Activated naive CD4-positive, alpha-beta T cell treated with anti-CD3 and anti-CD28 coated beads for 36 hours (primary cell): ENCODE data around the gene MARK3. TPM values are rescaled to one million over a fixed set of nuclear protein-coding genes. Genes with fewer than 3 reads are reported as not detected.
"Not testable (repeated sequence)": the region's sequence is repeated elsewhere in the genome, so short reads cannot be mapped to it uniquely, and the experiment has no call there.

Source experiments
- CTCF ChIA-PET: fragments of 350-600 bp; sonication (Branson Sonifier 250); formaldehyde crosslinking; loops from one replicate; lab custom pipeline; 2021; ENCODE audit warnings: antibody characterized with exemption; lab: Charles Lee
- DNase-seq: peaks from one replicate; pipeline ENCODE4 v3.0.0-alpha.2; 2020
- H3K27ac Mint-ChIP-seq: one replicate; pipeline ENCODE4 v1.8.0; 2021; ENCODE audit warnings: mild to moderate bottlenecking, mixed read lengths
- H3K27me3 Mint-ChIP-seq: one replicate; pipeline ENCODE4 v1.8.0; 2021; ENCODE audit warnings: low read depth, mixed read lengths
- H3K36me3 Mint-ChIP-seq: one replicate; pipeline ENCODE4 v1.8.0; 2021; ENCODE audit warnings: low read depth, mixed read lengths
- H3K4me1 Mint-ChIP-seq: one replicate; pipeline ENCODE4 v1.8.0; 2021; ENCODE audit warnings: low read depth, mixed read lengths
- H3K4me3 Mint-ChIP-seq: one replicate; pipeline ENCODE4 v1.8.0; 2021; ENCODE audit warnings: mild to moderate bottlenecking, moderate library complexity, mixed read lengths
- H3K9me3 Mint-ChIP-seq: one replicate; pipeline ENCODE4 v1.8.0; 2021; ENCODE audit warnings: mixed read lengths
- intact Hi-C: fragments of 100-400 bp; cut with micrococcal nuclease; formaldehyde crosslinking; loops from one replicate; pipeline ENCODE4 v1.15.1; 2023
- total RNA-seq, 2 experiments: library from RNA; stranded (reverse); gene quantifications; one replicate each; pipeline ENCODE4 v1.2.3, GENCODE V29; 2021

Gene MARK3
- total RNA-seq, 2 experiments from 2014 or later, result 62.2 to 64.7 TPM

DNA sequence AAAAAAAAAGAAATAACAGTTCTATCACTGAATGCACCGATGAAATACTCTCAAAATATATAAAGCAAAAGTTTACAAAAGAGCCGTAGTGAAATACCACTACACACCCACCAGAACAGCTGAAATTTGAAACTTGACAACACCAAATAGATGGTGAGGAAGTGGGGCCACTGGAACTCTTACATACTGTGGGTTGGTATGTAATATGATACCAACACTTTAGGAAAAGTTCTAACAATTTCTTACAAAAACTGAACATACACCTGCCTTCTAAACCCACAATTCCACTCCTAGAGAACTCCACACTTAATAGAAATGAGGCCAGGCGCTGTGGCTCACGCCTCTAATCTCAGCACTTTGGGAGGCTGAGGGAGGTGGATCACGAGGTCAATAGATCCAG is 37.1 kb upstream of the MARK3 start:
- H3K4me1 Mint-ChIP-seq, result no peaks in the 10 kb centered on the region
- intact Hi-C loops, result no loop called here
- H3K4me3 Mint-ChIP-seq, result no peak overlapping the region
- DNase-seq, result no peak
- CTCF ChIA-PET, result no interaction called here
- H3K27ac Mint-ChIP-seq, result no peak overlapping the region
- H3K27me3 Mint-ChIP-seq, result no peaks in the 10 kb centered on the region
- H3K9me3 Mint-ChIP-seq, result no peaks in the 10 kb centered on the region
- H3K36me3 Mint-ChIP-seq, result peaks cover 16% of the 10 kb centered on the region

DNA sequence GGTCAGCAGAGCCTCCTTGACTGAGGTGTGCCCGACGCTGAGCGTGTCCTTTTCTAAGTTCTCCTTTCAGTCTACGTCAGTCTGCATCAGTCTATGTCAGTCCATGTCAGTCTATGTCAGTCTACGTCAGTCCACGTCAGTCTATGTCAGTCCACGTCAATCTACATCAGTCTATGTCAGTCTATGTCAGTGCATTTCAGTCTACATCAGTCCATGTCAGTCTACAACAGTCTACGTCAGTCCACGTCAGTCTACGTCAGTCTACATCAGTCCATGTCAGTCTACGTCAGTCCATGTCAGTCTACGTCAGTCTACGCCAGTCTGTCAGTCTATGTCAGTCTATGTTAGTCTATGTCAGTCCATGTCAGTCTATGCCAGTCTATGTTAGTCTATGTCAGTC is 35.2 kb upstream of the MARK3 start:
- CTCF ChIA-PET, result no interaction called here
- no peaks in the 10 kb centered on the region for H3K9me3 Mint-ChIP-seq
- H3K27me3 Mint-ChIP-seq, result peaks cover 2% of the 10 kb centered on the region
- no peak overlapping the region for H3K4me3 Mint-ChIP-seq
- no peak overlapping the region for H3K27ac Mint-ChIP-seq
- peaks cover 2% of the 10 kb centered on the region for H3K36me3 Mint-ChIP-seq
- DNase-seq, result no peak
- no peaks in the 10 kb centered on the region for H3K4me1 Mint-ChIP-seq
- intact Hi-C loops, result no loop called here

DNA sequence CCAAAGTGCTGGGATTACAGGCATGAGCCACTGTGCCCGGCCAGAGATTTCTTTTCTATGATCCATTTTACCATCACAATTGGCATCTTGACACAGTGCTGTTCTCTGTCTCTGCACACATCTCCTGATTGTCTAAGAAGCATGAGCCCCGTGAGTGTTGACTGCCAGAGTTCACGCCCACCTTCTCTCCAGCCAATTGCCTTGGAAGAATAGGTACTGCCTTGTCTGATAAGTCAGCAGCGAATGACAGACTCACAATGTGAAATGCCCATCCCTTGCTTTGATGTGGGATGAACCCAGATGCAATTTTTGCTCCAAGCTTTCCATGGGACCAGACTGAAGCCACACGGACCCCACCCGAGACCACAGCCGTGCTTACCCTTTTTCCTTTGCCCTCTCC is 31.9 kb upstream of the MARK3 start:
- peaks cover 3% of the 10 kb centered on the region for H3K4me1 Mint-ChIP-seq
- H3K36me3 Mint-ChIP-seq, result no peaks in the 10 kb centered on the region
- H3K9me3 Mint-ChIP-seq, result no peaks in the 10 kb centered on the region
- DNase-seq, result no peak
- intact Hi-C loops, result no loop called here
- CTCF ChIA-PET, result no interaction called here
- no peak overlapping the region for H3K27ac Mint-ChIP-seq
- H3K27me3 Mint-ChIP-seq, result peaks cover 8% of the 10 kb centered on the region
- no peak overlapping the region for H3K4me3 Mint-ChIP-seq

DNA sequence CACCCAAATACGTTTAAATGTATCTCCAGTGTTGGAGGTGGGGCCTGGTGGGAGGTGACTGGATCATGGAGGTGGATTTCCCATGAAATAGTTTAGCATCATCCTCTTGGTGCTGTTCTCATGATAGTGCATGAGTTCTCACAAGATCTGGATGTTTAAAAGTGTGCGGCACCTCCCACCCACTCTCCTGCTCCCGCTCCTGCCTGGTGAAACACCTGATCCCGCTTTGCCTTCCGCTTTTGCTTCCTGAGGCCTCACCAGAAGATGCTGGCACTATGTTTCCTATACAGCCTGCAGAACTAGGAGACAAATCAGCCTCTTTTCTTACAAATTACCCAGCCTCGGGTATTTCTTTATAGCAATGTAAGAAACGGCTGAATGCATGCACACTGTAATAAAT is 31.1 kb upstream of the MARK3 start:
- intact Hi-C loops, result no loop called here
- CTCF ChIA-PET, result interaction anchor here (0.6 to 1.4 kb wide), 3 partner anchors 9 to 50 kb away, joined by 3 read pairs; no protein-coding TSS in a partner anchor
- H3K9me3 Mint-ChIP-seq, result no peaks in the 10 kb centered on the region
- peaks cover 8% of the 10 kb centered on the region for H3K27me3 Mint-ChIP-seq
- peaks cover 3% of the 10 kb centered on the region for H3K4me1 Mint-ChIP-seq
- no peaks in the 10 kb centered on the region for H3K36me3 Mint-ChIP-seq
- H3K4me3 Mint-ChIP-seq, result no peak overlapping the region
- DNase-seq, result no peak
- no peak overlapping the region for H3K27ac Mint-ChIP-seq

DNA sequence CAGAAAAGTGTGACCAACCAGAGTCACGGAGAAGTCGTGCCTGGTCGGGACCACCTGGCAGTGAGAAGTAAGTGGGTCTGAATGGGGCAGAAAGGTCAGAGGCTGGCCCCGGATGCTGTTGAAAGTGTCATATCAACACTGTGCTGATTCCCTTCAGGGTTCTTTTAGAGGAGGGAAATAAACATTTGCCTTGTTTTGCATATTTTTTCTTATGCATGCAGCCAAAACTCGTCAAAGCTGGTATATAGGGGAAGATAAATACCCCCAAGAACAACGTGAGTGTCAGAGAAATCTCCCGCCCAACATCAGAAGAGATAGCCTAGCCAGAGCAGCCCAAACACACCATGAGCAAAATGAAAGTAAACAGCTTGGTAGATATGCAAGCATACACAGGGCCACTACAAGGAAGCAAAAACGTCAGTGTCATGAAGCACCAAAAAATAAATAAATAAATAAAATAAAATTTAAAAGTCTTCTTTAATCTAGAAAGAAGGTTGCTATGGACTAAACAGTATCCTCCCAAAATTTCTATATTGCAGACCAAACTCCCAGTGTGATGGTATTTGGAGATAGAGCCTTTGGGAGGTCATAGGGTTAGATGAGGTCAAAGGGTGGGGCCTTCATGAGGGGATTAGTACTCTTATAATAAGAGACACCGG is 29.1 kb upstream of the MARK3 start:
- intact Hi-C loops, result no loop called here
- CTCF ChIA-PET, result no interaction called here
- peaks cover 3% of the 10 kb centered on the region for H3K4me1 Mint-ChIP-seq
- DNase-seq, result no peak
- no peaks in the 10 kb centered on the region for H3K9me3 Mint-ChIP-seq
- H3K27ac Mint-ChIP-seq, result no peak overlapping the region
- no peak overlapping the region for H3K4me3 Mint-ChIP-seq
- no peaks in the 10 kb centered on the region for H3K36me3 Mint-ChIP-seq
- peaks cover 12% of the 10 kb centered on the region for H3K27me3 Mint-ChIP-seq

DNA sequence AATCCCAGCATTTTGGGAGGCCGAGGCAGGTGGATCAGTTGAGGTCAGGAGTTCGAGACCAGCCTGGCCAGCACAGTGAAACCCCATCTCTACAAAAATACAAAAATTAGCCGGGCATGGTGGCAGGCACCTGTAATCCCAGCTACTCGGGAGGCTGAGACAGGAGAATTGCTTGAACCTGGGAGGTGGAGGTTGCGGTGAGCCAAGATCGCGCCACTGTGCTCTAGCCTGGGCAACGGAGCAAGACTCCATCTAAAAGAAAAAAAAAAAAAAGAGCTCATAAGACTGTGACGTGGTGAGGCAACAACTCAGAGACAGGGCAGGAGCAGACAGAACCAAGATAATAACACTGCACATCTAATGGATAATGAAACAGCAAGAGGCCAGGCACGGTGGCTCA is 27.7 kb upstream of the MARK3 start:
- H3K4me1 Mint-ChIP-seq, H3K36me3 Mint-ChIP-seq, H3K4me3 Mint-ChIP-seq, H3K27ac Mint-ChIP-seq, DNase-seq, intact Hi-C loops, H3K9me3 Mint-ChIP-seq: not testable (repeated sequence)
- CTCF ChIA-PET, result interaction anchor here (0.7 to 1.3 kb wide), 2 partner anchors 36 to 253 kb away, joined by 3 read pairs; no protein-coding TSS in a partner anchor
- H3K27me3 Mint-ChIP-seq, result peaks cover 12% of the 10 kb centered on the region

DNA sequence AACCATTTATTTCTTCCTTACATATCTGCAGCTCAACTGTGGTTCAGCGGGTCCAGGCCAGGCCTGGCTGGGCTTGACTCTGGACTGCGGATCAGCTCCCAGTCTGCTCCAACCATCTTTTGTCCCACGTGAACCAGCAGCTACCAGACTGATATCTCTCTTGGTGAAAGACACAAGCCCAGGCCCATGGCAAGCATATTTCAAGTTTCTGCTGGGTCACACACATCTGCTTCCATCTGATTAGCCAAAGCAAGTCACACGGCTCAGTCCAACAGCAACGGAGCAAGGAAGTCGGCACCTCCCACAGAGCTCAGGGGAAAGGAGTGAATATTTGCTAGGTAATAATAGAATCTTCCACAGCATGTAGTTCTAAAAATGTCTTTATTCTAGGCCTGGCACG is 24.7 kb upstream of the MARK3 start:
- Mint-ChIP-seq H3K36me3 (peaks cover 10% of the 10 kb centered on the region), H3K4me3 (no peak overlapping the region), H3K27ac (peak overlapping the region; percentile 46), H3K4me1 (peaks cover 7% of the 10 kb centered on the region), H3K27me3 (peaks cover 10% of the 10 kb centered on the region), H3K9me3 (peaks cover 20% of the 10 kb centered on the region)
- intact Hi-C loops, result no loop called here
- DNase-seq, result no peak
- CTCF ChIA-PET, result interaction anchor here (0.8 kb wide), 1 partner anchor 255 kb away, joined by 3 read pairs; no protein-coding TSS in a partner anchor

DNA sequence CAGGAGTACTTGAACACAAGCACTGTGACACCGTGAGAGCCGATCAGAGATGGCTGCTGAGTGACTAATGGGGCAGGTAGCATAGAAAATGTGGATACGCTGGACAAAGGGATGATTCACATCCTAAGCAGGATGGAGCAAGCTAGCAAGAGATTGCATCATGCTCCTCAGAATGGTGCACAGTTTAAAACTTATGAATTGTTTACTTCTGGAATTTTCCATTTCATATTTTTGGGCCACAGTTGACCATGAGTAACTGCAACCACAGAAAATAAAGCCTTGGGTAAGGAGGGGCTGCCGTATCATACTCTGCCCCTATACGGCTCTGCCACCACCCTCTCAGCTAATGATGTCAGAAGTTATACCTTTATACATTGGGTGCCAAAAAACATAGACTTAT is 23.3 kb upstream of the MARK3 start:
- Mint-ChIP-seq H3K27ac (peak overlapping the region; percentile 71), H3K4me1 (peaks cover 7% of the 10 kb centered on the region), H3K9me3 (peaks cover 20% of the 10 kb centered on the region), H3K4me3 (no peak overlapping the region), H3K27me3 (peaks cover 9% of the 10 kb centered on the region), H3K36me3 (peaks cover 10% of the 10 kb centered on the region)
- DNase-seq, result peak; percentile 49
- CTCF ChIA-PET, result interaction anchor here (1.6 kb wide), 1 partner anchor 28 kb away, joined by 5 read pairs; no protein-coding TSS in a partner anchor
- intact Hi-C loops, result no loop called here

DNA sequence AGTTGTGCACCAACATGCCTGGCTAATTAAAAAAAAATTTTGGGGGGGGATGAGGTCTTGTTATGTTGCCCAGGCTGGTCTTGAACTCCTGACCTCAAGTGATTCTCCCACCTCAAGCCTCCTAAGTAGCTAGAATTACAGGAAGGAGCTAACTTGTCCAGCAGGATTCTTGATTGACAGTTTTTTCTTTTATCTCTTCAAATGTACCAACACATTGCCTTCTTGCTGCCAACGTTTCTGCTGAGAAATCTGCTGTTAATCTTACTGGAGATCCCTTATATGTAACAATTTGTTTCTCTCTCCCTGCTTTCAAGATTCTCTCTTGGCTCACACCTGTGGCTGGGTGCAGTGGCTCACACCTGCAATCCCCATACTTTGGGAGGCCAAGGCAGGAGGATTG is 22.4 kb upstream of the MARK3 start:
- Mint-ChIP-seq H3K4me3 (no peak overlapping the region), H3K4me1 (peaks cover 5% of the 10 kb centered on the region), H3K36me3 (peaks cover 10% of the 10 kb centered on the region), H3K27me3 (peaks cover 4% of the 10 kb centered on the region), H3K27ac (no peak overlapping the region), H3K9me3 (peaks cover 20% of the 10 kb centered on the region)
- intact Hi-C loops, result no loop called here
- DNase-seq, result no peak
- CTCF ChIA-PET, result interaction anchor here (1.6 kb wide), 1 partner anchor 28 kb away, joined by 5 read pairs; no protein-coding TSS in a partner anchor

DNA sequence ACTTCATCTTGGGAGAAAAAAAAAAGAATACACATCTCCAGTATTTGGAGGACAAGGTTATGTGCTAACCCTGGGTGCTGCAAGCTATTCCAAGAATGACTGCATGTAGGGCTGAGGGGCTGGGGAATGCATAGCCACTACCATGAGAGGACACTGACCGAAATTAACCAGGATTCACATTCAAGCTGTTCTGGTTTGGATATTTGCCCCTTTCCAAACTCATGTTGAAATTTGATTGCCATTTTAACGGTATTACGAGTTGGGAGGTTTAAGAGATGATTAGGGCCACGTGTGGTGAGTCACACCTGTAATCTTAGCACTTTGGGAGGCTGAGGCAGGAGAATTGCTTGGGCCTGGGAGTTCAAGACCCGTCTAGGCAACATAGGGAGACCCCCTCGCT is 18.5 kb upstream of the MARK3 start:
- Mint-ChIP-seq H3K27ac (no peak overlapping the region), H3K36me3 (peaks cover 9% of the 10 kb centered on the region), H3K9me3 (peaks cover 18% of the 10 kb centered on the region), H3K27me3 (no peaks in the 10 kb centered on the region), H3K4me3 (no peak overlapping the region), H3K4me1 (peaks cover 3% of the 10 kb centered on the region)
- CTCF ChIA-PET, result interaction anchor here (0.8 kb wide), 1 partner anchor 14 kb away, joined by 3 read pairs; no protein-coding TSS in a partner anchor
- intact Hi-C loops, result no loop called here
- no peak for DNase-seq

DNA sequence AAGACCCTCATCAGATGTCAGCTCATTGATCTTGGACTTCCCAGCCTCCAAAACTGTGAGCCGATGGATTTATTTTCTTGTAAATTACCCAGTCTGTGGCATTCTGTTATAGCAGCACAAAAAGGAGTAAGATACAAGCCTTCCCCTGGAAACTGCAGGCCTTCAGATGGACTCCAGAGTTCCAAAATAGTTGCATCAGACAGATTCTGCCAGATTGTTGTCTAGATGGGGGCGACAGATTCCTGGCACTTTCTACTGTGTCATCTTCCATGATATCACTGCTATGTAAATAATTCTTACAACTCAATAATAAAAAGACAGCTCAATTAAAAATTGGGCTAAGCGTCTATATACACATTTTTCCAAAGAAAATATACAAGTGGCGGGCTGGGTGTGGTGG is 17.2 kb upstream of the MARK3 start:
- H3K9me3 Mint-ChIP-seq, result peaks cover 9% of the 10 kb centered on the region
- H3K27me3 Mint-ChIP-seq, result no peaks in the 10 kb centered on the region
- H3K36me3 Mint-ChIP-seq, result peaks cover 3% of the 10 kb centered on the region
- no peak overlapping the region for H3K27ac Mint-ChIP-seq
- intact Hi-C loops, result no loop called here
- CTCF ChIA-PET, result no interaction called here
- no peak overlapping the region for H3K4me3 Mint-ChIP-seq
- no peaks in the 10 kb centered on the region for H3K4me1 Mint-ChIP-seq
- no peak for DNase-seq

DNA sequence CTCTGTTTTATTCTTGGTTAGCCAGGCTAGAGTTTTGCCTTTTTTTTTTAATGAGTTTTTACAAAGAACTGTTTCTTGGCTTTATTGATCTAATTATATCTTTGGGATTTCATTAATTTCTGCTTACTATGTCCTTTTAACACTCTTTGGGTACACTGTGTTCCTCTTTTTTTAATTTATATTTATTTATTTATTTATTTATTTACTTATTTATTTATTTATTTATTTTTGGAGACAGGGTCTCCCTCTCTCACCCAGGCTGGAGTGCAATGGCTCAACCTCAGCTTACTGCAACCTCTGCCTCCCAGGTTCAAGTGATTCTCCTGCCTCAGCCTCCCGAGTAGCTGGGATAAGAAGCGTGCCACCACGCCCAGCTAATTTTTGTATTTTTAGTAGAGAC is 15.1 kb upstream of the MARK3 start:
- H3K4me3 Mint-ChIP-seq, result no peak overlapping the region

DNA sequence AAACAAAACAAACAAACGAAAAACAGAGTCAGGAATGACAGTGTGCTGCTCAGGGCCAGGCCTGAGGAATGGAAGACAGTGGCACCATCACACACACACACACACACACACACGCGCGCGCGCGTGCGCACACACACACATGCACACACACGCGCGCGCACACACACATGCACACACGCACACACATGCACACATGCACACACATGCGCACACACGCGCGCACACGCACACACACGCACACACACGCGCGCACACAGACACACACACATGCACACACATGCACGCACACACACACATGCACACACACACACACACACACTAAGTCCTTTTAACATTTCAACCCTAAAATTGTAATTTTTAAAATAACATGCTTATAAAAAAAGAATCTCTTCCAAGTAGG is 13.2 kb upstream of the MARK3 start:
- H3K9me3 Mint-ChIP-seq, result no peaks in the 10 kb centered on the region
- H3K4me3 Mint-ChIP-seq, result no peak overlapping the region
- H3K27me3 Mint-ChIP-seq, result no peaks in the 10 kb centered on the region
- H3K27ac Mint-ChIP-seq, result no peak overlapping the region
- intact Hi-C loops, result no loop called here
- no peak for DNase-seq
- CTCF ChIA-PET, result interaction anchor here (0.9 kb wide), 1 partner anchor 19 kb away, joined by 3 read pairs; no protein-coding TSS in a partner anchor
- H3K4me1 Mint-ChIP-seq, result no peaks in the 10 kb centered on the region
- no peaks in the 10 kb centered on the region for H3K36me3 Mint-ChIP-seq

More for the DNA sequence above, 15.1 kb upstream of the MARK3 start:
- CTCF ChIA-PET, result interaction anchor here (0.6 kb wide), 1 partner anchor 120 kb away, joined by 6 read pairs; no protein-coding TSS in a partner anchor
- Mint-ChIP-seq H3K4me1 (no peaks in the 10 kb centered on the region), H3K36me3 (no peaks in the 10 kb centered on the region), H3K27me3 (no peaks in the 10 kb centered on the region), H3K27ac (no peak overlapping the region), H3K9me3 (no peaks in the 10 kb centered on the region)
- no peak for DNase-seq
- intact Hi-C loops, result no loop called here
